Gastroesophageal sphincter (tissue), 4 donors: ENCODE measurements around the gene SETBP1. TPM values are rescaled to one million over a fixed set of nuclear protein-coding genes. Genes with fewer than 3 reads are reported as not detected.
A peak's percentile ranks its signal among the peaks of the same experiment; 100 is the strongest.

Source experiments
- ATAC-seq: fragments of 150-250 bp; one replicate; pipeline ENCODE4 v1.9.1; 2016; ENCODE audit warnings: mild to moderate bottlenecking, moderate library complexity
- H3K27ac ChIP-seq, 4 donors: fragments of 200-600 bp; sonication (generic) in 3 of 4; 1 replicate in 3 of 4; 2 replicates in 1 of 4; pipeline ENCODE4 v1.5.1; 2016 to 2019
- H3K27me3 ChIP-seq: fragments of 200-600 bp; sonication (generic); one replicate; pipeline ENCODE4 v1.5.1; 2019
- H3K36me3 ChIP-seq, 2 donors: fragments of 200-600 bp; sonication (generic); one replicate each; pipeline ENCODE4 v1.5.1; 2019; ENCODE audit warnings: control low read depth in 1 of 2
- H3K4me1 ChIP-seq, 3 donors: fragments of 200-600 bp; sonication (generic); 1 replicate in 2 of 3; 2 replicates in 1 of 3; pipeline ENCODE4 v1.5.1; 2016 to 2019; ENCODE audit warnings: control low read depth in 2 of 3
- H3K4me3 ChIP-seq, 2 donors: fragments of 200-600 bp; sonication (generic); one replicate each; pipeline ENCODE4 v1.5.1; 2019; ENCODE audit warnings: mild to moderate bottlenecking in 1 of 2, moderate library complexity in 1 of 2
- H3K9me3 ChIP-seq, 3 donors: fragments of 200-600 bp; sonication (generic); one replicate each; pipeline ENCODE4 v1.5.1; 2017 to 2019; ENCODE audit warnings: control low read depth in 2 of 3
- CTCF ChIP-seq, 4 experiments: fragments of 200-600 bp in 2 of 4; fragments of 450-650 bp in 2 of 4; sonication (generic) in 1 of 4; IDR thresholded peaks; one replicate each; pipeline ENCODE4 v1.5.1; 2017 to 2019; ENCODE audit warnings: antibody characterized with exemption in 4 of 4, mild to moderate bottlenecking in 2 of 4, moderate library complexity in 2 of 4
- EP300 ChIP-seq: sonication (generic); formaldehyde crosslinking; IDR thresholded peaks from one replicate; pipeline ENCODE4 v1.6.1; 2017; ENCODE audit warnings: antibody characterized with exemption, mild to moderate bottlenecking
- POLR2A ChIP-seq, 2 donors: fragments of 450-650 bp; IDR thresholded peaks; one replicate each; pipeline ENCODE4 v1.6.1; 2017; ENCODE audit warnings: antibody characterized with exemption in 2 of 2, mild to moderate bottlenecking in 2 of 2, moderate library complexity in 1 of 2
- POLR2AphosphoS5 ChIP-seq: sonication (generic); formaldehyde crosslinking; IDR thresholded peaks from one replicate; pipeline ENCODE4 v1.6.1; 2017; ENCODE audit warnings: antibody characterized with exemption
- WGBS, 2 donors: methylation state at CpG; one replicate each; pipeline ENCODE4 v1.1.5; 2018; ENCODE audit warnings: low coverage in 1 of 2; 5-methylcytosine and 5-hydroxymethylcytosine counted together
- total RNA-seq, 4 donors: library from RNA; depleted of rRNA; stranded (reverse); fragments of >200 nt; gene quantifications; one replicate each; pipeline ENCODE4 v1.1.0, GENCODE V29; 2016

Gene SETBP1
- total RNA-seq, 4 donors from 2014 or later: 42.5 to 87.6 (median 67.8) TPM

- no peaks in the 10 kb centered on the region for H3K9me3 ChIP-seq
- no peaks in the 10 kb centered on the region for H3K36me3 ChIP-seq
- no peak for ATAC-seq
- peak overlapping the region; percentile 64 to 79 (median 74) for H3K27ac ChIP-seq
- 0 to 21% methylated on average over 1 of the region's 1 CpG for WGBS, 2 donors
- H3K27me3 ChIP-seq: no peaks in the 10 kb centered on the region
- TF ChIP-seq POLR2AphosphoS5 (no peak), EP300 (no peak), CTCF (IDR thresholded peaks at IDR 0.05) (no peak), POLR2A (IDR thresholded peaks at IDR 0.05) (no peak)
- peak overlapping the region in 1 of 2 donors; percentile 34 for H3K4me3 ChIP-seq
- peaks cover 0 to 66% (median 23%) of the 10 kb centered on the region in 3 donors for H3K4me1 ChIP-seq
These were observed 335.1 kb downstream of the SETBP1 start for GRCh38 chr18:45015788-45016128.

- H3K27me3 ChIP-seq: no peaks in the 10 kb centered on the region
- no peaks in the 10 kb centered on the region for H3K36me3 ChIP-seq
- H3K9me3 ChIP-seq: no peaks in the 10 kb centered on the region
- H3K4me1 ChIP-seq: peaks cover 0 to 55% (median 14%) of the 10 kb centered on the region in 3 donors
- H3K27ac ChIP-seq: no peak overlapping the region
- TF ChIP-seq EP300 (no peak), POLR2A (IDR thresholded peaks at IDR 0.05) (no peak), CTCF (IDR thresholded peaks at IDR 0.05) (no peak), POLR2AphosphoS5 (no peak)
- WGBS, 2 donors: 56 to 100% methylated on average over 1 of the region's 1 CpG
- no peak for ATAC-seq
- H3K4me3 ChIP-seq: no peak overlapping the region
These were observed 338.8 kb downstream of the SETBP1 start for GRCh38 chr18:45019469-45019868.

GRCh38 chr18:45023519-45023918, 342.8 kb downstream of the SETBP1 start:
- no peaks in the 10 kb centered on the region for H3K9me3 ChIP-seq
- H3K36me3 ChIP-seq: no peaks in the 10 kb centered on the region
- TF ChIP-seq POLR2A (IDR thresholded peaks at IDR 0.05) (no peak), POLR2AphosphoS5 (no peak), EP300 (no peak), CTCF (IDR thresholded peaks at IDR 0.05) (no peak)
- WGBS, 2 donors: 75 to 82% methylated on average over 3 to 5 of the region's 5 CpGs
- no peak overlapping the region for H3K27ac ChIP-seq
- no peak for ATAC-seq
- no peaks in the 10 kb centered on the region for H3K27me3 ChIP-seq
- H3K4me3 ChIP-seq: no peak overlapping the region
- H3K4me1 ChIP-seq: peaks cover 0 to 21% (median 4%) of the 10 kb centered on the region in 3 donors

- Histone ChIP-seq H3K4me1 (peaks cover 0 to 12% (median 4%) of the 10 kb centered on the region in 3 donors), H3K36me3 (no peaks in the 10 kb centered on the region), H3K4me3 (no peak overlapping the region), H3K9me3 (no peaks in the 10 kb centered on the region), H3K27ac (no peak overlapping the region), H3K27me3 (no peaks in the 10 kb centered on the region)
- ATAC-seq: no peak
- no peak for TF ChIP-seq POLR2A (IDR thresholded peaks at IDR 0.05)
- TF ChIP-seq POLR2AphosphoS5: no peak
- no peak for TF ChIP-seq EP300
- no peak for TF ChIP-seq CTCF (IDR thresholded peaks at IDR 0.05)
- 80 to 89% methylated on average over 4 of the region's 4 CpGs for WGBS, 2 donors
These were observed 343.8 kb downstream of the SETBP1 start for GRCh38 chr18:45024357-45025088.

- ATAC-seq: no peak
- Histone ChIP-seq H3K4me1 (peaks cover 0 to 12% (median 4%) of the 10 kb centered on the region in 3 donors), H3K4me3 (no peak overlapping the region), H3K9me3 (no peaks in the 10 kb centered on the region), H3K27ac (no peak overlapping the region), H3K36me3 (no peaks in the 10 kb centered on the region), H3K27me3 (no peaks in the 10 kb centered on the region)
- no peak for TF ChIP-seq CTCF (IDR thresholded peaks at IDR 0.05)
- TF ChIP-seq POLR2AphosphoS5: no peak
- TF ChIP-seq EP300: no peak
- no peak for TF ChIP-seq POLR2A (IDR thresholded peaks at IDR 0.05)
- WGBS, 2 donors: 67 to 97% methylated on average over 1 to 4 of the region's 4 CpGs
These were observed 344.4 kb downstream of the SETBP1 start for GRCh38 chr18:45025089-45025450.
